ENCODE measurements around the gene SHB.

Gene SHB

GRCh38 chr9:38026021-38026809 lies 42.8 kb downstream of the SHB start:
- TF ChIP-seq CTCF (IDR thresholded peaks at IDR 0.05; ENCODE audit: extremely low read depth, missing control alignments): no peak
- DNase-seq (ENCODE audit: low spot score): no peak

- no peak for DNase-seq (ENCODE audit: low spot score)
These were observed 43.9 kb downstream of the SHB start for GRCh38 chr9:38025166-38025565.

GRCh38 chr9:38024036-38024681 lies 44.9 kb downstream of the SHB start:
- no peak for TF ChIP-seq CTCF (IDR thresholded peaks at IDR 0.05; ENCODE audit: extremely low read depth, missing control alignments)
- DNase-seq (ENCODE audit: low spot score): no peak

More at GRCh38 chr9:38025166-38025565, 43.9 kb downstream of the SHB start:
- no peak for TF ChIP-seq CTCF (IDR thresholded peaks at IDR 0.05; ENCODE audit: extremely low read depth, missing control alignments)

GRCh38 chr9:38023661-38024035 lies 45.4 kb downstream of the SHB start:
- no peak for DNase-seq (ENCODE audit: low spot score)
- TF ChIP-seq CTCF (IDR thresholded peaks at IDR 0.05; ENCODE audit: extremely low read depth, missing control alignments): no peak

GRCh38 chr9:38022995-38023394 lies 46.0 kb downstream of the SHB start:
- no peak for TF ChIP-seq CTCF (IDR thresholded peaks at IDR 0.05; ENCODE audit: extremely low read depth, missing control alignments)
- DNase-seq (ENCODE audit: low spot score): no peak

GRCh38 chr9:38022203-38022895 lies 46.7 kb downstream of the SHB start:
- no peak for TF ChIP-seq CTCF (IDR thresholded peaks at IDR 0.05; ENCODE audit: extremely low read depth, missing control alignments)
- DNase-seq (ENCODE audit: low spot score): no peak
